Measurements from ENCODE around the gene SMARCA2. TPM values are rescaled to one million over a fixed set of nuclear protein-coding genes. Genes with fewer than 3 reads are reported as not detected.

SMARCA2 gene
- total RNA-seq, 1 donor: 168 TPM

DNA sequence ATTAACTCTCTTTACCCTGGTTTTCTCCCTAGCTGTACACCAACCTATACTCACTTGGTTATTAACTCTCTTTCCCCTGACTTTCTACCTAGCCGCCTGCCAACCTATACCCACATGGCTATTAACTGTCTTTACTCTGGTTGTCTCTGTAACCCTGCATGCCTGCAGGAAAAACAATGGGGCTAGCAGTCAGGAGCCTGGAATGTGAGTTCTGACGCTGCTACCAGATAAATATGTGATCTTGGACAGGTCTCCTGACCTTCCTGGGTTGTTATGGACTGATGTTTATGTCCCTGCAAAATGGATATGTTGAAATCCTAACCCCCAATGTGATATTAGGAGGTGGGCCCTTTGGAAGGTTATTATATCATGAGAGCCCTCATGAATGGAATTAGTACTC is 119.2 kb downstream of the SMARCA2 start:
- no peak for DNase-seq (ENCODE audit: low read depth in 2 of 3, low spot score in 2 of 3)

DNA sequence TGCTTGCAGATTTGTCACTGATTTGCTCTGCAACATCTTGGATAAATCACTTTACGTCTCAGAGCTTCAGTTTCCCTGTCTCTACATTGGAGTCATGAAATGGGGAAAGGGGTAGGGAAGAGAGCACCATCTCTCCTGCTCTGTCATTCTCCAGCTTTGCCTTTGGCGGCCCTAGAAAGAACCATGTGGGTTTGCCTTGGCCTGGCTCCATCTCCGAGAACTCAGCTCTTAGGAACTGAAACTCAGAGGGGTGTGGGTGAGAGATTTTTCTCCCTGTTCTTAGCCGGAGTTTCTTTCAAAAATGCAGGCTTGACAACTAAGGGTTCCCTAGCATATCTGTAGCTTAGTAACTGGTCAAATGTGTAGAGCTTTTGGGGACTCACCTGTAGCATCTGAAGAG is 123.5 kb downstream of the SMARCA2 start:
- DNase-seq (ENCODE audit: low read depth in 2 of 3, low spot score in 2 of 3): no peak

DNA sequence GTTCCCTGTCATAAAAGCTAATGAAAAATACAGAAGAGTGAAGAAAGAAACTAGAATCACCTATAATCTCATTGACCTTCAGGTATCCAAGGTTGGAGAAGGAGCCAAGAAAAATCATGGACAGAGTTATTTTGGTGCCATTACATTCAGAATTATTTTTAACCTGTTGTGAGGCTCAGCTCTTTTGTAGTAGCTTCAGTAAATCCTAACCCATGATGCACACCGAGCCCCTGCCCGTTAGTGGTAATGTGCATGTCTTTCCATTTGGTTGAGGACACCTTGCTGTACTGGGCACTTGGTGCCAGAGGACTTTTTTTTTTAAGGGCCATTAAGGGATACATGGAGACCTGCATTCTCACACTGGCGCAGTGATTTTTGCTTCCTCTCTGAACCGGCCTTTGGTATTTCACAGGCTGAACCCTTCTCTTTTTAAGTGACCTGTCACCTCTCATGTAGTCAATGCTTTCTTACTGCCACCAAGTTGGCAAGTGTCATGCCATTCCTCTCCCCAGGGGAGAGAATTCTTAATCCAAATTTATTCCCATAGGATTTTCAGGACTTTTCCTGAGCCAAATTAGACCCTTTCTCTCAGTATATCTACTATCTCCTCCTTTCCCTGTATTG is 125.6 kb downstream of the SMARCA2 start:
- DNase-seq (ENCODE audit: low read depth in 2 of 3, low spot score in 2 of 3): no peak

DNA sequence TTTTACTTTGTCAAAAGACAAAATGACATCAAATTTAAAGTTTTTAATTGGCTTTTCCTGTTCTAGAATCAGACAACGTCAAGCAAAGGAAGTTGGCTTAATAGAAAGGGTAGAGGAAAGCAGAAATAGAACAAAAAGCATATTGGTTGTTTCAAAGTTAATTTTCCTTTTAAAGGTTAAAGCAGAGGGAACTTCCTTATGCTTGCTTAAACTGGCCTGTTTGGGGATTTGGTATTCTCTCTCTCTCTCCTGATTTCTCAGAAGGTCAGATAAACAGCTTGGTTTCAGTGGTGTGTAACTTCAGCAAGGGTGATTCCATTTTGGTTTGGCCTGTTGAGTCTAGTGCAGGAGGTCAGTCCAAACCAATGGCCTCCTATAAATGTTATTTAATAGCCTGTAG is 127.1 kb downstream of the SMARCA2 start:
- DNase-seq (ENCODE audit: low read depth in 2 of 3, low spot score in 2 of 3): no peak

DNA sequence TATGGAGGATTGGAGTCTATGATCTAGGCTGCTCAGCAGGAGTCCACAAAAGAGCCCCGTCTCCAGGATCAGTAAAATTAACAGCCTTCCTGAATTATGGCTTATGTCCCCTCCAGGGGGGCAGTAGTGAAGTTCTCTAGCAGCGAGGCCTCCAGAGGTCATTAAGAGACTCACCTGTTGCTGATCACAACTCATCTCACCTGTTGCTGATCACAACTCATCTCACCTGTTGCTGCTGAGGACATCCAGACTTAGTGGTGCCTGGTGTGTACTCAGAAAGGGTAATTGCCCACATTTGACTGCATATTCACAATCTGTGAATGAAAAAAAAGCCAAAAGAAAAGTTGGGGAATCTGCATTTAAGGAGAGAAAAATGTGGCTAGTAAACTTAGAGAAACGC is 129.5 kb downstream of the SMARCA2 start:
- no peak for DNase-seq (ENCODE audit: low read depth in 2 of 3, low spot score in 2 of 3)

DNA sequence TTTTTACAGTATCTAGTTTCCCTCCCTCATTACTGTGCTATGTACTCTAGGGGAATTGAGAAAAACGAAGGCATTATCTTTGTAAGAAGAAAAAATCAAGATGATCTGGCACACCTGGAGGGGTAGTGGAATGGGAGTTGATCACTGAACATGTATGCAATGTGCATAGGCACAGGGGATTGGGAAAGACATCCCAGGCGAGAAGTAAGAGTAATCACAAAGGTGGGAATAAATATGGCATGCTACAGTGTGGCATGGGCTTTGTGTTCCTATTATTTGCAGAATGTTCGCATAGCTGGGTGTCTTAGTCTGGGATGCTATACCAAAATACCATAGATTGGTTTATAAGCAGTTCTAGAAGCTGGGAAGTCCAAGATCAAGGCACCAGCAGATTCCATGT is 130.6 kb downstream of the SMARCA2 start:
- DNase-seq (ENCODE audit: low read depth in 2 of 3, low spot score in 2 of 3): no peak

DNA sequence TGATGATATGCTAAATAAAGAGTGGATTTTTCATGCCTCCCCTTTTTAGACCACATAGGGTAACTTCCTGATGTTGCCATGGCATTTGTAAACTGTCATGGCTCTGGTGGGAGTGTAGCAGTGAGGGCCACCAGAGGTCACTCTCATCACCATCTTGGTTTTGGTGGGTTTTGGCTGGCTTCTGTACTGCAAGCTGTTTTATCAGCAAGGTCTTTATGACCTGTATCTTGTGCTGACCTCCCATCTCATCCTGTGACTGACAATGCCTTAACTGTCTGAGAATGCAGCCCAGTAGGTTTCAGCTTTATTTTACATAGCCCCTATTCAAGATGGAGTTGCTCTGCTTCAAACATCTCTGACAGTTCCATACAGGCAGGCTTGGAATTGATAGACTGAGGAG is 131.6 kb downstream of the SMARCA2 start:
- DNase-seq (ENCODE audit: low read depth in 2 of 3, low spot score in 2 of 3): peak in 1 of 3 donors; percentile 66

DNA sequence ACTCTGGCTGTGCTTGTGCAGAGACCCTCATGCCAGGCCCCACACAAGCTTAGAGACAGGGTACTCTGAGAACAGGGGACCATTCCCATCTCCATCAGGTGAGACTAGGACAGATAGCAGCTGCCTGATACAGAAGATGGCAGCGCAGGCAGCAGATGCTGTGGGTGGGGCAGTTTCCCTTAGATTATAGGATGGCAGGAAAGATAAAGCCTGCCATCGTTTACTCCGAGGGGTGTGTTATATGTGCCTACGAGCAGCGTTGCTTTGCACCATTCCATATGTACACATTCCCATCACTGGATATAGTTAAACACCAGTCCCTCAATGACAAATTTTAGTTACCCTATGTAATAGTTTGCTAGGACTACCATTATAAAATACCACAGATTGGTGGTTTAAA is 135.2 kb downstream of the SMARCA2 start:
- DNase-seq (ENCODE audit: low read depth in 2 of 3, low spot score in 2 of 3): no peak

DNA sequence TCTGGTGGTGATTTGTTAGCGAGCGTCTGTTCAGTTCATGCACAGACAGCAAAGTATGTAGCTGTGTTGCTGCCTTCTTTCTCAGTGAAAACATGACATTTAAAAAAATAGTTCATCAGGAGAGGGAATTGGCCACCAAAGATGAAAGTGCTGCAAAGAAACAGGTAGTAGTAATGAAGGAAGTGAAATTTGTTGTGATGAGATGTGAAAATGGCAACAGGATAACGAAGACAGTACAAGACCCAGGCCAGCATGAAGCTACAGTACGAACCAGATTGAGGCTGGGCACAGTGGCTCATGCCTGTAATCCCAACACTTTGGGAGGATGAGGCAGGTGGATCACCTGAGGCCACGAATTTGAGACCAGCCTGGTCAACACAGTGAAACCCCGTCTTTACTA is 136.0 kb downstream of the SMARCA2 start:
- DNase-seq (ENCODE audit: low read depth in 2 of 3, low spot score in 2 of 3): no peak

DNA sequence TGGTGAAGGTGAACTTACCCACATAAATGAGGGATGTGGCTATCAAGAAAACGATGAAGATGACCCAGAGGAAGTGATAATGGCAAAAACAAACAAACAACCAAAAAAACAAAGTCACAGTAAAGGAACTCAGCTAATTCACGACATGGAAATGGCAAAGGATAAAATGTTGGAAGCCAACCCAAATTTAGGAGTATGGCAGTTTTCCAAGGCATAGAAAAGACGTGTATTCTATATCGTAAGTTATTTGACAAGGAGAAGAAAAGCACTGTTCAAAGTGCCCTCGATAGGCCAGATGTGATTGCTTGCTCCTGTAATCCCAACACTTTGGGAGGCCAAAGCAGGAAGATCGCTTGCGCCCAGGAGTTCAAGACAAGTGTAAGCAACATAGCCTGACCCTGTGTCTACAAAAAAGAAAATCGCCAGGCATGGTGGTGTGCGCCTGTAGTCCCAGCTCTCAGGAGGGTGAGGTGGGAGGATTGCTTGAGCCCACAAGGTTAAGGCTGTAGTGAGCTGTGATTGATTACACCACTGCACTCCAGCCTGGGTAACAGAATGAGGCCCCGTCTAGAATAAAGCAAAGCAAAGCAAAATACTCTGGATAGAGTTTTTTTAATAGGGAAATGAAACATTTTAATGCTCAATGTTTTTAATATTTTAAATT is 138.0 kb downstream of the SMARCA2 start:
- DNase-seq (ENCODE audit: low read depth in 2 of 3, low spot score in 2 of 3): no peak

DNA sequence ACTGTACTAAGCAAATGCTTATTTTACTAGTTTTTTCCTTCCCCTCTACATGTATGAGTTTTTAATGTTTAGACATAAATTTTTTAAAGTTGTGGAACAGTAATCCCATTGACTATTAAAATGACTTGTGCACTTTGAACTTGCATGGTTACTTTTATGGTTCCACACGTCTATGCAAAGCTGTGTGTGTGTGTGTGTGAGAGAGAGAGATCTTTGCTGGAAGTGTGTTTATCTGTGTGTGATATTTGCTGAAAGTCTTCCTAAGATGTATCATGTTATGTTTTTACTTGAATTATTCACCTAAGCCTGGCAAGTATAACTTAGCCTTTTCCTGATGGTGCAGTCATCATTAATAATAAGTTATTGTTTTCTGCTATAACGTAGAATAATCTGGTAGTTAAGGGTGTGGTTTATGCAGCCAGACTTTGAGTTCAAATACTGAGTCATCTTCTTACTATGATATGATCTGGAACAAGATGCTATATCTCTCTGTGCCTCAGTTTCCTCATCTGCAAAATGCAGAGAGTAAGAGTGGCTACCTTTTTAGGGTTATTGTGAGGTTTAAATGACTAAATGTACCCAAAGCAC is 138.6 kb downstream of the SMARCA2 start:
- no peak for DNase-seq (ENCODE audit: low read depth in 2 of 3, low spot score in 2 of 3)

DNA sequence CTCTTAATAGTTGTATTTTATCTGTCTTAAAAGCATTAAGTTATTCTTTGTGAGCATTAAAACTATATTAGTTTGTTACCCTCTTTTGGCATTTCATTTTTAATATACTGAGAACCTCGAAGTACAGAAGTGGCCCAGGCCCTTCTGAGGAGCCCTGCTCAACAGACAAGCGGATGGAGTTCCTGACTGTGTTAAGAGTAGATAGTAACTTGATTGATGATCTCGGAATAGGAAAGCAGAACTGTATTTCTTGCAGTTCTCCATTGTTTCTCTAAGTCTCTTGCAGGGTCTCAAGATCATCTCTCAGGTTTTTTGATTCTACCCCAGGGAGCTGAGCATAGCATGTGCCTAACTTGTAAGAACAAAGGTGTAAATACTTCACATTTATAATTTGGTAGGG is 139.6 kb downstream of the SMARCA2 start:
- peak in 1 of 3 donors; percentile 54 for DNase-seq (ENCODE audit: low read depth in 2 of 3, low spot score in 2 of 3)

DNA sequence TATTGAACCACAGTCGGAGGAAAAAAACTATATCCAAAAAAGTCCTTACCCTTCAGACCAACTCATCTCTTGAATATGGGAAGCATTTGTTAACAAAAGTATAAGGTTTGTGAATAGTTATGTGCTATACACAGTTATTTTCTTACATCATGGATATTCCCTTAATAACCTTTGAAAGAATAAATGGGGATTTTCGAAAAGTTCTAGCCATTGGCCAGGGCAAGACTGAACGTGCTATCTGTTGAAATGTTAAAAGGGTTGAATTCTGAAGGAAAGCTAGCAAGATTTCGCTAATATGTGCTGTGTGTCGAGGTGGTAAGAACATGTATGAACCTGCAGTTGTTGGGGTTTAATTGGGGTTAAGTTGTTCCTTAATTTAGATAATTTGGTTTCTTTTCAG is 140.8 kb downstream of the SMARCA2 start:
- no peak for DNase-seq (ENCODE audit: low read depth in 2 of 3, low spot score in 2 of 3)

DNA sequence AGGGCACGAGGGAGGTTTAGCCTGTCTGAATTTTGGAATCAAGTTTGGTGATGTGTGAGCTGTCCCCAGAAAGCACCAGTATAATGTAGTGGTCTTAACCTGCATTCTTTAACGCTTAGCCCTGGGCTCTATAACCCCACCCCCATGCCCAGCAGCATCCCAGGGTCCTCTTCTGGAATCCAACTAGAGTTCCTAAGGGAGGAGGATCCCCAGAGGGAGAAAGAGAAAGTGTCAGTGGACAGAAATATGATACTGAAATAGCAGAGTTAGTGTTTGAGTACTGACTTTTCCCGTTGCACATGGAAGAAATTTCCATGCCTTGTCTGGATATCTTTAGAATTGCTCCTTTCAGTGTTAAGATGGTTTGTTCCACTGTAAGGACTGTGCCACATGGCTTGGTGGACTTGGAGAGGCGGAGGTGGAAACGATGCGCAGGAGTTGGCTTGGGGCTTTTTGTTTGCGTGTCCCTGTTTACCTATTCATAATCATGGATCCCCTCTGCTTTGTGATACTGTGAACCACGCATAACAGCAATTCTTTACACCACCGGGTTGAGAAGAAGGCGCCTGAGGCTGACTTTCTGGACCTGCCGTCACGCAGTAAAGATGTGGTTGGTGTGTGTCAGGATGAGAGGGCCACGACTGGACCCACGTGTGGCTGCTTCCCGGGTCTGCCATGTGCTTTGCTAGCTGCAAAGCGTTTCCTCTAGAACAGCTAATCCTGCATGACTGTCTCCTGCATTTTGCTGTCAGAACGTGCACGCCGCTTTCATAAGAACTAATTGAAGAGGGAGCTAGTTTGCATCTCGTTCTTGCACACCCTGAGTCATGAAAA is 142.3 kb downstream of the SMARCA2 start:
- DNase-seq (ENCODE audit: low read depth in 2 of 3, low spot score in 2 of 3): peak in 1 of 3 donors; percentile 29

DNA sequence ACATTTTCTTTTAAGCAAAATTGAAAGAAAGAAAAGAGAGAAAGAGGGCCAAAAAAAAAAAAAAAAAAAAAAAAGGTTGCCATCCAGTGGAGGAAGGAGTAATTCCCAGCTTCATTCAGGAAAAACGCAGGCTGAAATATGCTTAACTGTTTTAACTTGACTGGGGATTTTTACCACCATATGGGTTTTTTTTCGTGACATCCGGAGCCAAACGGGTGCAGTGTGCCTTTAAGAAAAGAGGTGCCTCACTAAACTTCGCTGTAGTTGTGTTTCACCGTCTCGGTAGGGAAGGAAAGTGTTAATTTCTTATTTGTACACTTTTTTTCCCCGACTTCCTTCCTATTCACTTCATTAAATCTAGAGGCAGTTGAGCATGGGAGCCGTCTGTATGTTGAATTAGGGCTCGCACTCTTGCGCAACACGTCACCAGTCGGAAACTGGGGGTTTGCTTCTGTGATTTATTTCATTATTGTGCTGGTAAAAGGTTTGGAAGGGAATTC is 143.0 kb downstream of the SMARCA2 start:
- peak; percentile 11 to 93 (median 85) for DNase-seq (ENCODE audit: low read depth in 2 of 3, low spot score in 2 of 3)

DNA sequence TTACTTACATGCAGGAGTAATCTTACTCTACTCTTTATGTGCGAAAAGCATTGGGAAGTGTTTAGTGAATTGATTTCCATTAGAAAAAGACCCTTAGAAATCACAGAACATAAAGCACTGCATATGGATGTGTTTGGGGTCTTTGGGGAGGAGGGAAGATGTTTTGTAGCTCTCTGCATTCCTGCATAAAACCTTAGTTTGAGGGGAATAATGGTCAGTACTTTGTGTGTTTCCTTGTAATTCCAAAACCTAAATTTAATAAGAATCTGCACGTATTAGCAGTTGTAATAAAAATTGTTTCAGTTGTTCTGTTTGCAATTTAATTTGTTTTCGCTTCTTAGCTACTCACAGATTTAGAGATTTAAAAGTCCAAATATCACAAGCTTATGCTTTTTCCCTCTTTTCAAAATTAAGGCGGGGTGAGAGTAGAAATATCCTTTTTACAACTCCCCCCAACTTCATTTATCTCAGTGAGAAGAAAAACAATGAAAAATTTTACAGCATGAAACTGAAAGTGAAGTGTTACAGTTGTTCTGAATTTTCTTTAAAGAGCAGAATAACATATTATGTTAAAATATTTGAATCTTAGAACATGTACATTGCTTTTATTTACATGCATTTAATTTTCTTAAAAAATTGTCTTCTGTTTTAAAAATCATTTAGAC is 143.8 kb downstream of the SMARCA2 start:
- no peak for DNase-seq (ENCODE audit: low read depth in 2 of 3, low spot score in 2 of 3)

DNA sequence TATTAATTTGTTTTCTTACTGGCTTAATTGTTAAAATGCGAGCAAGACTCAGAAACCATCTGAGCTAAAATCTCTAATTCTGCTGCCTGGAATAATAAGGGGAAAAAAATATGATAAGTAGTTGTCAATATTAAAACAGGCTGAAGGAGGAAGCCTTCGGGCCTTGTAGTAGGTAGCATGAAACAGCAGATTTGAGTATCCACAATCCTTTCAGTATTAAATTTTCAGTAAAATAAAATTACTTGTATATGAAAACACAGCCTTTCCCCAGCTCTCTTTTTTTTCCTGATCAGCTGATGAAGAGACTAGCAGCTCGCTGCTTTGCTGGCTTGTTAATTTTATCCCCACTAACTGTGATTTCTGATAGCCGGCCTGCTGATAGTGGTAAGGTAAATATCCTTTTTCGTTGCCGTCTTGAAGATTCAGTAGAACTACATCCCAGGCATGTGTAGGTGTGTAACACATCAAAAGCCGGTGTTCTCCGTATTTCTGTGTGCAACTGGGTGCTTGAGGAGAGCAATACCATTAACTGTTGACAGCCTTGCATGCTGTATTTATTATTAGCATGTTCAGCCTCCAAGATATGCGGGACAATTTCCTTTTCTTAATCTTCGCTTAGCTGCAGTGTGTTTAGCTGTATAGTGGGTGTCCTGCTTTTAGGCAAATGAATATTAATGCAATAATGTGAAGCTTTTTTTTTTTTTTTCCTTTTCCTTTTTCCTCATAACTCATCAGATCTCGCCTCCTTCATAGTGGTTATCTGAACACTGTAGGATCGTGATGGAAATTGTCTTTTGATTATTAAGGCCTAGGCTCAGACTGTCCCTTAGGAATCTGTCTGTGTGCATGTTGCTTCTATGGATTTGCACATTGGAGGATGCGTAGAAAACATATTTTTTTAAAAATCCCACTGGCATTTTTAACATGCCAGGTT is 144.6 kb downstream of the SMARCA2 start:
- DNase-seq (ENCODE audit: low read depth in 2 of 3, low spot score in 2 of 3): no peak

DNA sequence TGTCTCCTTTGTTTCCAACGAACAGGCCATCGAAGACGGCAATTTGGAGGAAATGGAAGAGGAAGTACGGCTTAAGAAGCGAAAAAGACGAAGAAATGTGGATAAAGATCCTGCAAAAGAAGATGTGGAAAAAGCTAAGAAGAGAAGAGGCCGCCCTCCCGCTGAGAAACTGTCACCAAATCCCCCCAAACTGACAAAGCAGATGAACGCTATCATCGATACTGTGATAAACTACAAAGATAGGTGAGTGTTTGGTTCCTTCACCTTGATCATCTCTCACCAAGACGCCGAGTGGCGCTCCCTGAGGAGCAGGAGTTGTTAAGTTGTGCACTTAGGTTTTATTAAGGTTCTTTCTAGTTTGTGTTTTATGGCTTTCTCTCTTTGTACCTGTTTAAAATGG is 146.5 kb downstream of the SMARCA2 start:
- DNase-seq (ENCODE audit: low read depth in 2 of 3, low spot score in 2 of 3): no peak

DNA sequence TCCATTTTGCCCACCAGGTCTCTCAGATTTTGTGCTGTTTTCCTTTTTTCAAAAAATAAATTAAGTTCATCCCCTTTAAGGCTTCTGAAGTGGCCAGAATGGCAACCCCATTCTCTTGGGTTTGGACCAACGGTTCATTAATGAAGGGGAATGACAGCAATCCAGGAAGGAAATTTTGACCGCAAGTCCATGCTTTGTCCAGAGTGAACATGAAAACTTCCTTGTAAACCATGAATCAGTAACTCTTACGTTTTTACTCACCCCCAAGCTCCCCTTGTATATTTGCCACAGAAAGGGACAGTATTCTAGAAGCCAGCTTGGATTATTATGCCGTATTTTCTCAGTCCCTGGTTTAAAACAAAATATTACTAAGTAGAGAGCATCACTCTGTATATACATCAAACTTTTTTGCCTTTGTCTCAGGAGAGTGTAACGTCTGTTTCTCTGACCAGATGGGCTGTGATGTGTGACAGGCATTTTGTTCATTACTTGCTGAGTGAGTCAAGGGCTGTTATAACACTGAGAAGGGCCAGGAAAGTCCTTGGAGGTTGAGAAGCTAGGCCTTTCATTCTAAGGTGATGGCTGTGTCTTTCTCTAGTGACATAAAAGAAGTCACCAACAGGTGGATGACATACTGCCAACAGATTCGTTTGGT is 148.2 kb downstream of the SMARCA2 start:
- no peak for DNase-seq (ENCODE audit: low read depth in 2 of 3, low spot score in 2 of 3)

All from hematopoietic multipotent progenitor cell (in vitro differentiated cells).